ENCODE data around the gene SNRNP70.

DNA sequence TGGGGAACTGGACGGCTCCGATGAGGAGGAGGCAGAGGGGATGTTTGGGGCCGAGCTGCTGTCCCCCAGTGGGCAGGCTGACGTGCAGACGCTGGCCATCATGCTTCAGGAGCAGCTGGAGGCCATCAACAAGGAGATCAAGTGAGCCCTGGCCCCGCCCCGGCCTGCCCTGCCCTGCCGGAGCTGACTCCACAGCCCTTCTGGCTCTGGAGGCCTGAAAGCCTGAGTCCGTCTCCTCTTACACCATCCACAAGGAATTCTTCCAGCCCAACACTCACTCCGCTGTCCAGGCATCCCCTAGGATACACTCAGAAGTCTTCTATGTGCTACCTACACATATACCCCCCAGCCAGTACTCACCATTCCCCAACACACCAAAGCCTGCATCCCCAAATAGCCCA lies 51.5 kb downstream of the SNRNP70 start:
- TF ChIP-seq RAD21 (IDR thresholded peaks at IDR 0.05; ENCODE audit: insufficient read depth, low read depth, low read length): no peak
- TF ChIP-seq, protein P1, sequence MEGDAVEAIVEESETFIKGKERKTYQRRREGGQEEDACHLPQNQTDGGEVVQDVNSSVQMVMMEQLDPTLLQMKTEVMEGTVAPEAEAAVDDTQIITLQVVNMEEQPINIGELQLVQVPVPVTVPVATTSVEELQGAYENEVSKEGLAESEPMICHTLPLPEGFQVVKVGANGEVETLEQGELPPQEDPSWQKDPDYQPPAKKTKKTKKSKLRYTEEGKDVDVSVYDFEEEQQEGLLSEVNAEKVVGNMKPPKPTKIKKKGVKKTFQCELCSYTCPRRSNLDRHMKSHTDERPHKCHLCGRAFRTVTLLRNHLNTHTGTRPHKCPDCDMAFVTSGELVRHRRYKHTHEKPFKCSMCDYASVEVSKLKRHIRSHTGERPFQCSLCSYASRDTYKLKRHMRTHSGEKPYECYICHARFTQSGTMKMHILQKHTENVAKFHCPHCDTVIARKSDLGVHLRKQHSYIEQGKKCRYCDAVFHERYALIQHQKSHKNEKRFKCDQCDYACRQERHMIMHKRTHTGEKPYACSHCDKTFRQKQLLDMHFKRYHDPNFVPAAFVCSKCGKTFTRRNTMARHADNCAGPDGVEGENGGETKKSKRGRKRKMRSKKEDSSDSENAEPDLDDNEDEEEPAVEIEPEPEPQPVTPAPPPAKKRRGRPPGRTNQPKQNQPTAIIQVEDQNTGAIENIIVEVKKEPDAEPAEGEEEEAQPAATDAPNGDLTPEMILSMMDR (IDR thresholded peaks at IDR 0.05 in 2 of 3, conservative IDR thresholded peaks at IDR 0.05 in 1 of 3; ENCODE audit: control insufficient read depth in 2 of 3, extremely low read depth in 1 of 3, insufficient read depth in 1 of 3, low read depth in 3 of 3, low read length in 3 of 3): no peak
- TF ChIP-seq, protein P2, sequence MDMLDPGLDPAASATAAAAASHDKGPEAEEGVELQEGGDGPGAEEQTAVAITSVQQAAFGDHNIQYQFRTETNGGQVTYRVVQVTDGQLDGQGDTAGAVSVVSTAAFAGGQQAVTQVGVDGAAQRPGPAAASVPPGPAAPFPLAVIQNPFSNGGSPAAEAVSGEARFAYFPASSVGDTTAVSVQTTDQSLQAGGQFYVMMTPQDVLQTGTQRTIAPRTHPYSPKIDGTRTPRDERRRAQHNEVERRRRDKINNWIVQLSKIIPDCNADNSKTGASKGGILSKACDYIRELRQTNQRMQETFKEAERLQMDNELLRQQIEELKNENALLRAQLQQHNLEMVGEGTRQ (IDR thresholded peaks at IDR 0.05; ENCODE audit: borderline replicate concordance, low read depth, low read length): no peak
- no peak for TF ChIP-seq CEBPB (IDR thresholded peaks at IDR 0.05; ENCODE audit: borderline replicate concordance in 1 of 2, low read depth in 2 of 2, low read length in 2 of 2)
- no peak for TF ChIP-seq TARDBP (IDR thresholded peaks at IDR 0.05; ENCODE audit: borderline replicate concordance)
- TF ChIP-seq IKZF2 (IDR thresholded peaks at IDR 0.05): no peak

Measured in GM12878 (cell line).